Activated naive CD4-positive, alpha-beta T cell treated with anti-CD3 and anti-CD28 coated beads, Interleukin-2, amount 50 U/mL, for 24 hours (primary cell): Measurements from ENCODE around the gene PRR23E.

Source experiments
- H3K27ac Mint-ChIP-seq: one replicate; pipeline ENCODE4 v1.8.0; 2021; ENCODE audit warnings: mild to moderate bottlenecking, mixed read lengths
- H3K27me3 Mint-ChIP-seq: one replicate; pipeline ENCODE4 v1.8.0; 2021; ENCODE audit warnings: mixed read lengths
- H3K36me3 Mint-ChIP-seq: one replicate; pipeline ENCODE4 v1.8.0; 2021; ENCODE audit warnings: mixed read lengths
- H3K4me1 Mint-ChIP-seq: one replicate; pipeline ENCODE4 v1.8.0; 2021; ENCODE audit warnings: mixed read lengths
- H3K4me3 Mint-ChIP-seq: one replicate; pipeline ENCODE4 v1.8.0; 2021; ENCODE audit warnings: mild to moderate bottlenecking, mixed read lengths
- H3K9me3 Mint-ChIP-seq: one replicate; pipeline ENCODE4 v1.8.0; 2021; ENCODE audit warnings: mixed read lengths

The PRR23E gene

GRCh38 chr3:127172781-127173515 lies 20.0 kb upstream of the PRR23E start:
- H3K4me3 Mint-ChIP-seq, result no peak overlapping the region

GRCh38 chr3:127173516-127174166 lies 19.3 kb upstream of the PRR23E start:
- Mint-ChIP-seq H3K4me1 (no peaks in the 10 kb centered on the region), H3K27me3 (peaks cover 4% of the 10 kb centered on the region), H3K4me3 (no peak overlapping the region), H3K36me3 (no peaks in the 10 kb centered on the region), H3K9me3 (no peaks in the 10 kb centered on the region), H3K27ac (no peak overlapping the region)

More at GRCh38 chr3:127172781-127173515, 20.0 kb upstream of the PRR23E start:
- Mint-ChIP-seq H3K36me3 (no peaks in the 10 kb centered on the region), H3K4me1 (no peaks in the 10 kb centered on the region), H3K27ac (no peak overlapping the region), H3K9me3 (no peaks in the 10 kb centered on the region), H3K27me3 (peaks cover 4% of the 10 kb centered on the region)

GRCh38 chr3:127174284-127174683 lies 18.6 kb upstream of the PRR23E start:
- no peaks in the 10 kb centered on the region for H3K9me3 Mint-ChIP-seq
- no peak overlapping the region for H3K4me3 Mint-ChIP-seq
- H3K4me1 Mint-ChIP-seq, result no peaks in the 10 kb centered on the region
- H3K36me3 Mint-ChIP-seq, result no peaks in the 10 kb centered on the region
- no peak overlapping the region for H3K27ac Mint-ChIP-seq
- peaks cover 4% of the 10 kb centered on the region for H3K27me3 Mint-ChIP-seq

GRCh38 chr3:127174715-127175140 lies 18.2 kb upstream of the PRR23E start:
- Mint-ChIP-seq H3K27me3 (peaks cover 4% of the 10 kb centered on the region), H3K27ac (no peak overlapping the region), H3K4me3 (no peak overlapping the region), H3K4me1 (no peaks in the 10 kb centered on the region), H3K36me3 (no peaks in the 10 kb centered on the region), H3K9me3 (no peaks in the 10 kb centered on the region)

DNA sequence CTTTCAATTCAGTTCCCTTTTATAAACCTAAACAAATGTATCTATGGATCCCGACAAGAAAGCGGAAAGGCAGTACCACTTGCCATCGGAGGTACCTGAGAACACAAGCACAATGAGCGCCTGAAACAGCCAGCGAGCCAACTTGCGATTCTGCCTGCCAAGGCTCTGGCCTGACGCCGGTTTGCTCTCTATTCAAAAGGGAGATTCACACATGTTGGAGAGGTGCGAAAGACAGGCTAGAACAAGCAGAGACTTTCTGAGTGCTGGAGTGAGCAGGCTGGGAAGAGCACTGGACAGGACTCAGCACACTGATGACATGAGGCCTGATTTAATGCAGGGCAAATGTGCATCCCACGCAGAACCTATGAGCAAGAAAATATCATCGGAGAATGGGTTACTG lies 17.7 kb upstream of the PRR23E start:
- H3K27ac Mint-ChIP-seq, result no peak overlapping the region
- H3K9me3 Mint-ChIP-seq, result no peaks in the 10 kb centered on the region
- H3K27me3 Mint-ChIP-seq, result peaks cover 4% of the 10 kb centered on the region
- H3K4me1 Mint-ChIP-seq, result no peaks in the 10 kb centered on the region
- H3K36me3 Mint-ChIP-seq, result no peaks in the 10 kb centered on the region
- H3K4me3 Mint-ChIP-seq, result no peak overlapping the region

DNA sequence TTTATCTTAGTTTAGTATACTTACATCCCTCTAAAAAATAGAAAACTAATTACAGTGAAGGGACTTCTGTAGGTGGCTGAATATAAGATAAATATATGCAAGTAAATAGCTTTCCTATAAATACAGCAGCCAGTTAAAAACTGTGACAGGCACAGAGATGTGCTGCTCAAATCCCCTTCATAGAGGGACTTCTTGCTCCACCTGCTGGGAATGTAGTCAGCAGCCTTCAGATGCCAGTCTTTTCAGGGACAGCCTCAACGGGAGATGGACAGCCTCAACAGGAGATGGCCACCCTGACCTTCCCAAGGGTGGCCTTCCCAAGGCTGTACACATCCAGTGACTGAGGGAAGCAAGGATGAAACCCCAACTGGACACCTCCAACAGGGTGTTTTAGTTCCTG lies 15.7 kb upstream of the PRR23E start:
- Mint-ChIP-seq H3K9me3 (no peaks in the 10 kb centered on the region), H3K27ac (no peak overlapping the region), H3K4me1 (no peaks in the 10 kb centered on the region), H3K36me3 (no peaks in the 10 kb centered on the region), H3K4me3 (no peak overlapping the region), H3K27me3 (peaks cover 2% of the 10 kb centered on the region)

DNA sequence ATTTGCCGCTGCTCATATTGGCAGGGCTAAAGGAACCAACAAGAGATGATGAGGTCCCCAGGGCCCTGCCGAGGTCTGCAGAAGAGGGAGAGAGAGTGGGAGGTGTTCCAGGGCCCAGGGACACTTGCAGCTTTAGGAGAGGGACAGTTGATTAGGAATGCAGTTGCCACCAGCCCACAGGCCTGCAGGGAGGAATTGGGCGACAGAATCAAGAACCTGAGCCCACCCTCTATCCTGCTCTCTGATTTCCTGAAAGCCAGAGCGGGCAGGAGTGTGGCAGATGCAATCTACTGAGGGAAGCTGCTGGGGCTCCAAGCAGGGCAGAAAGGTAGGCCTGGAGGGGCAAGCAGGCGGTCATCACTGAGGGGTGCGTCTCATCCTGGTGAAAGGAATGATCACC lies 12.1 kb upstream of the PRR23E start:
- H3K4me1 Mint-ChIP-seq, result no peaks in the 10 kb centered on the region
- no peaks in the 10 kb centered on the region for H3K9me3 Mint-ChIP-seq
- H3K27me3 Mint-ChIP-seq, result peaks cover 1% of the 10 kb centered on the region
- H3K36me3 Mint-ChIP-seq, result no peaks in the 10 kb centered on the region
- no peak overlapping the region for H3K4me3 Mint-ChIP-seq
- H3K27ac Mint-ChIP-seq, result no peak overlapping the region

DNA sequence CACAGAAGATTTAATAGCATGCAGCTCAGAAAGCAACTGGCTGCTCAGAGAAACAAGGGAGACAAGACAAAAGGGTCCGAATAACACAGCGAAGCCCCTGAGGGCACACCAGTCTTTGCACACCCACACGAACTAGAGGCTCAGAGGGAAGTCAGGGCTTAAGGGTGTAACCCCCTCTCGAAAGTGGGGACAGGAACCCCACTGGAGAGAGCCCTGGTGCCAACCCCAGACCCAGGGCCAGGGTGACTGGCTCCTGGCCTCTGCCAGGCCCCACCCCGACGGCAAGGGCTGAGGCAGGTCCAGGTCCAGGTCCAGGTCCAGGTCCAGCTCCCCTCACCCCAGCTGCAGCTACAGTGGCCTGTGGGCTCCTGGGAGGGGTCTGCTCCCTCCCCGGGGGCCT lies 10.5 kb upstream of the PRR23E start:
- Mint-ChIP-seq H3K27ac (no peak overlapping the region), H3K9me3 (no peaks in the 10 kb centered on the region), H3K4me1 (no peaks in the 10 kb centered on the region), H3K36me3 (no peaks in the 10 kb centered on the region), H3K4me3 (no peak overlapping the region), H3K27me3 (peaks cover 2% of the 10 kb centered on the region)

- Mint-ChIP-seq H3K27ac (no peak overlapping the region), H3K27me3 (peaks cover 2% of the 10 kb centered on the region), H3K36me3 (no peaks in the 10 kb centered on the region), H3K4me3 (no peak overlapping the region), H3K4me1 (no peaks in the 10 kb centered on the region), H3K9me3 (no peaks in the 10 kb centered on the region)
Measured at GRCh38 chr3:127182848-127183714, 9.8 kb upstream of the PRR23E start.

GRCh38 chr3:127183931-127184869 lies 8.7 kb upstream of the PRR23E start:
- Mint-ChIP-seq H3K27me3 (peaks cover 2% of the 10 kb centered on the region), H3K36me3 (no peaks in the 10 kb centered on the region), H3K9me3 (peaks cover 8% of the 10 kb centered on the region), H3K4me3 (no peak overlapping the region), H3K27ac (no peak overlapping the region), H3K4me1 (no peaks in the 10 kb centered on the region)

- no peak overlapping the region for H3K27ac Mint-ChIP-seq
- H3K36me3 Mint-ChIP-seq, result no peaks in the 10 kb centered on the region
- H3K27me3 Mint-ChIP-seq, result peaks cover 2% of the 10 kb centered on the region
- H3K4me1 Mint-ChIP-seq, result no peaks in the 10 kb centered on the region
- peaks cover 8% of the 10 kb centered on the region for H3K9me3 Mint-ChIP-seq
- H3K4me3 Mint-ChIP-seq, result no peak overlapping the region
Measured at GRCh38 chr3:127184870-127185216, 8.1 kb upstream of the PRR23E start.

DNA sequence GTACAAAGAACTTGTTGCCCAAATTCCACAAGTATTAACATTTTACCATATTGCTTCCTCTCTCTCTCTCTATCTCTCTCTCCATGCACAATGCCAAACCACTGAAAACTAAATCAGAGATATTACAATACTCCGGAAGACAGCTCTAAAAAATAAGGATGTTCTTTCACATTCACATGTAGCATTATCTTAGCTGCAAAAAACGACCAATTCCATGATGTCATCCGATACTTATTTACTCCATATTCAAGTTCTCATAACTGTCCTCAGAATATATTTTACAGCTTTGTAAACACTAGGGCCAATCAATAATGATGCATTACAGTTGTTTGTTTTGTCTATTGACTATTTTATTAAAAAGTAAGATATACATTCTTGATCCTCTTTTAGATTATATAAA lies 7.7 kb upstream of the PRR23E start:
- H3K9me3 Mint-ChIP-seq, result peaks cover 8% of the 10 kb centered on the region
- H3K36me3 Mint-ChIP-seq, result no peaks in the 10 kb centered on the region
- H3K27ac Mint-ChIP-seq, result no peak overlapping the region
- H3K4me1 Mint-ChIP-seq, result no peaks in the 10 kb centered on the region
- H3K27me3 Mint-ChIP-seq, result peaks cover 2% of the 10 kb centered on the region
- no peak overlapping the region for H3K4me3 Mint-ChIP-seq

DNA sequence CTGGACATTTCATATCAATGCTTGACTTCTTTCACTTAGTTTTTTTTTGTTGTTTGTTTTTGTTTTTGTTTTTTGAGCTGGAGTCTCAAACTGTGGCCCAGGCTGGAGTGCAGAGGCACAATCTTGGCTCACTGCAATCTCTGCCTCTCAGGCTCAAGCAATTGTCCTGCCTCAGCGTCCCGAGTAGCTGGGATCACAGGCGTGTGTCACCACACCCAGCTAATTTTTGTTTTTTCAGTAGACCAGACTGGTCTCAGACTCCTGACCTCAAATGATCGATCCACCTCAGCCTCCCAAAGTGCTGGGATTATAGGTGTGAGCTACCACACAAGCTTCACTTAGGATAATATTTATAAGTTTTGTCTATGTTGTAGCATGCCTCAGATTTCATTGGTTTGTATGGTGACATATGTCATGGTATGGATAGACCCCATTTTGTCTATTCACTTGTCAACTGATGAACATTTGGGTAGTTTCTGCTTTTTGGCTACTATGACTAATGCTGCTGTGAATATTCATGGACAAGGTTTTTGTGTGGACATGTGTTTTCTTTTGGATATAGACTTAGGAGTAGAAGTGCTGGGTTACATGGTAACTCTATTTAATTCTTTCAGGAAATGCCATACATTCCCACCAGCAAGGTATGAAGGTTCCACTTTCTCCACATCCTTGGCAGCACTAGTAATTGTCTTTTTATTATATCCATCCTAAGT lies 6.8 kb upstream of the PRR23E start:
- Mint-ChIP-seq H3K9me3 (peaks cover 8% of the 10 kb centered on the region), H3K4me1 (no peaks in the 10 kb centered on the region), H3K36me3 (no peaks in the 10 kb centered on the region), H3K27ac (no peak overlapping the region), H3K4me3 (no peak overlapping the region), H3K27me3 (peaks cover 2% of the 10 kb centered on the region)

DNA sequence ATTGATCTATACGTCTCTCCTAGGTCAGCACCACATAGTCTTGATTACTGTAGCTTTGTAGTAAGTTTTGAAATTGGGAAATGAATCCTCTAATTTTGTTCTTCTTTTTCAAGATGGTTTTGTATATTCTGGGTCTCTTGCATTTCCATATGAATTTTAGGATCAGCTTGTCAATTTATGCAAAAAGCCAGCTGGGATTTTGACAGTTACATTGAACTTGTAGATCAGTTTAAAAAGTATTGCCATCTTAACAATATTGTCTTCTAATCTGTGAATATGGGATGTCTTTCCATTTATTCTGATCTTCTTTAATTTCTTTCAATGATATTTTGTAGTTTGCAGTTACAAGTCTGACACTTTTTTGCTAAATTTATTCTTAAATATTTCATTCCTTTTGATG lies 5.6 kb upstream of the PRR23E start:
- Mint-ChIP-seq H3K4me3 (no peak overlapping the region), H3K36me3 (no peaks in the 10 kb centered on the region), H3K27me3 (peaks cover 2% of the 10 kb centered on the region), H3K9me3 (peaks cover 8% of the 10 kb centered on the region), H3K4me1 (no peaks in the 10 kb centered on the region), H3K27ac (no peak overlapping the region)

DNA sequence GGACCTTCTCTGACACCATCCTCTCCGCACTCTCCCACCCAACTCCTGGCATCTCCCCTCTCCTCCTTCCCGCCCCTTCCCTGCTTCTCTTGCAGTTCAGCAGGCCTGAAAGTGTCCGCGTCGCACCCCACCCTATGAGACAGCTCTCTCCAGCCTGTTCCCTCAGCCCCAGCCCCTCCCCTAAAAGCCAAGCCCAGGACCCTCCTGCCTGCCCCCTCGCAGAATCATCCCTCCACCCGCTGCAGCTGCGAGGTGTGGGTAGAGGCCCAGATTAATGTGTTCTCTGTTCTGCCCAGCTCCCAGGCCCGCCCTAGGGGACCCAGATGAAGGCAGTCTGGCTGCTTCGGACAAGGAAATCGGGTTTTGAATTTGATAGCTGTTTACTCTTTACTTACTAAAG lies 410 bp downstream of the PRR23E start:
- peaks cover 8% of the 10 kb centered on the region for H3K9me3 Mint-ChIP-seq
- H3K4me3 Mint-ChIP-seq, result no peak overlapping the region
- no peaks in the 10 kb centered on the region for H3K4me1 Mint-ChIP-seq
- H3K27ac Mint-ChIP-seq, result no peak overlapping the region
- H3K27me3 Mint-ChIP-seq, result peaks cover 1% of the 10 kb centered on the region
- no peaks in the 10 kb centered on the region for H3K36me3 Mint-ChIP-seq
